HepG2 (cell line): Measurements from ENCODE around the gene COLEC12. TPM values are rescaled to one million over a fixed set of nuclear protein-coding genes. Genes with fewer than 3 reads are reported as not detected.

ENCODE experiments used
- ATAC-seq: fragments of 200-7000 bp; cut with Tn5 transposase; 3 replicates; pipeline ENCODE4 v1.9.1; 2020; ENCODE audit warnings: mild to moderate bottlenecking, moderate library complexity
- BruUV-seq: library from RNA; stranded (reverse); fragments of 400-500 nt; replicated peaks from 2 replicates; lab custom pipeline; 2021; lab: Mats Ljungman, UMichigan
- CTCF ChIA-PET: fragments of 300-600 bp; formaldehyde crosslinking; extraction: SDS; loops from one replicate; lab custom pipeline; 2021; ENCODE audit warnings: low total read pairs, inconsistent platforms, low intra/inter-chr PET ratio; lab: Yijun Ruan, JAX
- POLR2A ChIA-PET: fragments of 350-600 bp; sonication (Branson Sonifier 250); formaldehyde crosslinking; loops from one replicate; lab custom pipeline; 2020; ENCODE audit warnings: antibody characterized with exemption, inconsistent platforms; lab: Yijun Ruan, JAX
- DNase-seq: peaks from one replicate; pipeline ENCODE4 v3.0.0-alpha.2; 2015; ENCODE audit warnings: low spot score
- FAIRE-seq: peaks from 3 replicates; lab custom pipeline; 2011; peaks lifted over from hg19 to GRCh38; lab: Jason Lieb, UNC
- H2AFZ ChIP-seq: one replicate; pipeline ENCODE4 v1.6.1; 2011; ENCODE audit warnings: low read length, inconsistent platforms
- H3K27ac ChIP-seq: fragments of 300-600 bp; 3 replicates; pipeline ENCODE4 v1.8.0; 2011; ENCODE audit warnings: mixed run types, mild to moderate bottlenecking, mixed read lengths, low read length, inconsistent platforms; ENCODE audit not compliant: insufficient read depth; ENCODE audit errors: extremely low read length
- H3K27me3 ChIP-seq, 2 experiments: fragments of 200-600 bp in 1 of 2; 2 replicates in 1 of 2; 3 replicates in 1 of 2; pipeline versions ENCODE4 v1.6.0 to v1.8.0; 2011; ENCODE audit warnings: low read length in 2 of 2, mild to moderate bottlenecking in 2 of 2, moderate library complexity in 2 of 2, inconsistent platforms in 1 of 2; ENCODE audit not compliant: insufficient read depth in 2 of 2, control insufficient read depth in 1 of 2
- H3K36me3 ChIP-seq, 2 experiments: fragments of 200-600 bp in 1 of 2; replicated peaks in 1 of 2; 2 replicates in 1 of 2; 3 replicates in 1 of 2; pipeline versions ENCODE4 v1.5.1 to v1.8.0; 2011; ENCODE audit warnings: low read length in 2 of 2, inconsistent platforms in 1 of 2; ENCODE audit not compliant: insufficient read depth in 2 of 2, control insufficient read depth in 1 of 2
- H3K4me1 ChIP-seq: 2 replicates; pipeline ENCODE4 v1.5.1; 2012; ENCODE audit warnings: low read length, inconsistent platforms; ENCODE audit not compliant: insufficient read depth
- H3K4me2 ChIP-seq: 2 replicates; pipeline ENCODE4 v1.6.0; 2011; ENCODE audit warnings: low read depth, low read length, inconsistent platforms
- H3K4me3 ChIP-seq, 3 experiments: fragments of 200-600 bp in 1 of 3; sonication (generic), shearing (Covaris generic) in 1 of 3; replicated peaks in 1 of 3; 2 replicates each; pipeline ENCODE4 v1.5.1; 2011 to 2016; ENCODE audit warnings: low read length in 3 of 3, inconsistent platforms in 2 of 3, low read depth in 2 of 3, mild to moderate bottlenecking in 2 of 3, control low read depth in 1 of 3, mixed read lengths in 1 of 3; ENCODE audit not compliant: insufficient read depth in 1 of 3
- H3K79me2 ChIP-seq: one replicate; pipeline ENCODE4 v1.6.1; 2011; ENCODE audit warnings: low read length, inconsistent platforms; ENCODE audit not compliant: insufficient read depth
- H3K9ac ChIP-seq: 2 replicates; pipeline ENCODE4 v1.6.0; 2011; ENCODE audit warnings: mild to moderate bottlenecking, low read depth, low read length, inconsistent platforms; ENCODE audit not compliant: insufficient read depth
- H3K9me3 ChIP-seq: 2 replicates; pipeline ENCODE4 v1.5.1; 2012; ENCODE audit warnings: mild to moderate bottlenecking, low read length
- H4K20me1 ChIP-seq: 2 replicates; pipeline ENCODE4 v1.6.0; 2011; ENCODE audit warnings: inconsistent platforms, mild to moderate bottlenecking, low read length, moderate library complexity; ENCODE audit not compliant: insufficient read depth
- CEBPZ ChIP-seq: IDR thresholded peaks from 2 replicates; pipeline ENCODE4 v1.6.1; 2012; ENCODE audit warnings: low read length, improper control_type of control experiment
- PTBP1 ChIP-seq: fragments of 200-400 bp; formaldehyde crosslinking; IDR thresholded peaks from 2 replicates; pipeline ENCODE4 v1.6.1; 2018; ENCODE audit warnings: low read length, low read depth; ENCODE audit not compliant: poor library complexity, severe bottlenecking
- RNF219 ChIP-seq: sonication (generic); formaldehyde crosslinking; IDR thresholded peaks from 2 replicates; pipeline ENCODE4 v1.5.0; 2020; ENCODE audit warnings: mild to moderate bottlenecking, missing genetic modification reagents
- SIX1 ChIP-seq: sonication (generic); formaldehyde crosslinking; IDR thresholded peaks from 2 replicates; pipeline ENCODE4 v1.4.0; 2020; ENCODE audit warnings: missing genetic modification reagents, borderline replicate concordance
- SP1 ChIP-seq, 2 experiments: fragments of 450-650 bp in 1 of 2; sonication (generic) in 1 of 2; formaldehyde crosslinking in 1 of 2; IDR thresholded peaks; 2 replicates each; pipeline versions ENCODE4 v1.4.0 to v1.6.1; 2016 to 2020; ENCODE audit warnings: missing genetic modification reagents in 1 of 2
- ZFX ChIP-seq: sonication (generic); formaldehyde crosslinking; IDR thresholded peaks from 2 replicates; pipeline ENCODE4 v1.4.0; 2020; ENCODE audit warnings: mild to moderate bottlenecking, low read depth, missing genetic modification reagents, moderate library complexity
- WGBS: methylation state at CpG from one replicate; pipeline ENCODE4 v1.1.6; 2017; ENCODE audit warnings: low lambda C conversion rate; 5-methylcytosine and 5-hydroxymethylcytosine counted together
- in situ Hi-C: cut with HindIII; loops from 2 replicates; pipeline ENCODE4 v1.10.0; 2017; ENCODE audit warnings: low pct_unique_long_range_greater_than_20kb; ENCODE audit not compliant: extremely low pct_ligation_motif_present
- intact Hi-C: fragments of 100-400 bp; cut with micrococcal nuclease; formaldehyde crosslinking; loops from one replicate; pipeline ENCODE4 v1.10.0; 2022; ENCODE audit not compliant: unreplicated experiment
- polyA plus RNA-seq, 8 experiments: library from polyadenylated mRNA; depleted of rRNA in 3 of 8; stranded (reverse) in 7 of 8; unstranded in 1 of 8; fragments of >200 nt; fragmentation: Illumina TruSeq in 4 of 8; extraction: Trizol in 4 of 8; gene quantifications; 2 replicates each; pipeline versions ENCODE4 v1.2.1 to v1.2.3, GENCODE V29; 2011 to 2016; ENCODE audit warnings: low read depth in 4 of 8, missing spikeins in 1 of 8, mixed read lengths in 1 of 8; ENCODE audit not compliant: insufficient read depth in 1 of 8
- total RNA-seq, 5 experiments: library from RNA; depleted of rRNA; stranded (reverse); fragments of >200 nt; fragmentation: Illumina TruSeq; extraction: Trizol; gene quantifications; 2 replicates each; pipeline ENCODE4 v1.2.3, GENCODE V29; 2016; ENCODE audit warnings: low read depth in 1 of 5

Gene COLEC12
- total and polyA plus RNA-seq, 2 of the 13 experiments (the other 11 are each of a cell fraction or from before 2014, with no cell fraction given) = 0.02 to 0.11 TPM

- H3K9ac ChIP-seq = no peak overlapping the region
- in situ Hi-C loops = no loop called here
- no peak overlapping the region for H2AFZ ChIP-seq
Observed at GRCh38 chr18:501406-501714, 859 bp upstream of the COLEC12 start.

More at GRCh38 chr18:501406-501714, 859 bp upstream of the COLEC12 start:
- TF ChIP-seq RNF219 (CRISPR knock-in tag) (no peak), CEBPZ (no peak), ZFX (CRISPR knock-in tag) (no peak), SP1 (IDR thresholded peaks at IDR 0.05) (no peak), SP1 (CRISPR knock-in tag; IDR thresholded peaks at IDR 0.05) (no peak), SIX1 (CRISPR knock-in tag) (no peak), PTBP1 (no peak)
- FAIRE-seq (no peak), DNase-seq (no peak), ATAC-seq (no peak)
- no TSS peak for BruUV-seq
- Histone ChIP-seq H3K4me2 (peak overlapping the region; percentile 64), H3K36me3 (no peaks in the 10 kb centered on the region), H3K27ac (no peak overlapping the region), H4K20me1 (0 out of 2 replicates have a peak, but pooled peaks cover 2% of the 10 kb centered on the region), H3K79me2 (no peaks in the 10 kb centered on the region), H3K4me3 (peak overlapping the region in 1 of 3 experiments; percentile 58; a peak in 1 of 6 replicates), H3K4me1 (peaks cover 22% of the 10 kb centered on the region), H3K27me3 (peaks cover 3 to 32% of the 10 kb centered on the region in 2 experiments), H3K9me3 (no peaks in the 10 kb centered on the region)
- intact Hi-C loops = no loop called here
- CTCF ChIA-PET = no interaction called here
- 18% methylated on average over 11 of the region's 11 CpGs for WGBS
- POLR2A ChIA-PET = no interaction called here
